Left colon (tissue), 2 donors: ENCODE measurements around the gene SORBS1. TPM values are rescaled to one million over a fixed set of nuclear protein-coding genes. Genes with fewer than 3 reads are reported as not detected.

ENCODE experiments used
- ATAC-seq: fragments of 200-7000 bp; cut with Tn5 transposase; one replicate; pipeline ENCODE4 v1.9.1; 2020; ENCODE audit warnings: mild to moderate bottlenecking, moderate library complexity
- DNase-seq, 2 donors: peaks; one replicate each; pipeline ENCODE4 v3.0.0-alpha.2; 2020
- intact Hi-C, 2 donors: fragments of 100-400 bp; cut with DNase I in 1 of 2; cut with micrococcal nuclease in 1 of 2; formaldehyde crosslinking; loops; one replicate each; pipeline versions ENCODE4 v1.11.2 to v1.14.0; 2022; cut with DNase I, micrococcal nuclease
- total RNA-seq, 2 donors: library from RNA; stranded (reverse); fragmentation: NEBNext Ultra II Directional; extraction: Animal tissue kit (Norgen Biotek cat#: 25700); gene quantifications; one replicate each; pipeline ENCODE4 v1.2.1, GENCODE V29; 2021
- donor health status: DM: no; HTN: no; CAD: no.
- donor health status: DM: yes; HTN: yes; CAD: no.

SORBS1 gene
- total RNA-seq, 2 donors from 2014 or later = 20.6 to 120 TPM

- peak; percentile 32 for ATAC-seq
- intact Hi-C loops = no loop called here
- DNase-seq = no peak
Observed at GRCh38 chr10:95503001-95503400, 58.2 kb downstream of the SORBS1 start.

- intact Hi-C loops = no loop called here
- ATAC-seq (no peak), DNase-seq (no peak)
Observed at GRCh38 chr10:95502377-95502776, 58.8 kb downstream of the SORBS1 start.

GRCh38 chr10:95501203-95502094 lies 59.7 kb downstream of the SORBS1 start:
- no peak for DNase-seq
- intact Hi-C loops = no loop called here
- no peak for ATAC-seq

GRCh38 chr10:95500649-95501048 lies 60.5 kb downstream of the SORBS1 start:
- DNase-seq (no peak), ATAC-seq (no peak)
- intact Hi-C loops = no loop called here

GRCh38 chr10:95500097-95500496 lies 61.1 kb downstream of the SORBS1 start:
- DNase-seq (no peak), ATAC-seq (no peak)
- intact Hi-C loops = no loop called here

- ATAC-seq (no peak), DNase-seq (no peak)
- intact Hi-C loops = no loop called here
Observed at GRCh38 chr10:95499482-95499989, 61.6 kb downstream of the SORBS1 start.

- ATAC-seq (no peak), DNase-seq (no peak)
- intact Hi-C loops = no loop called here
Observed at GRCh38 chr10:95496951-95497350, 64.2 kb downstream of the SORBS1 start.

GRCh38 chr10:95496246-95496911 lies 64.8 kb downstream of the SORBS1 start:
- intact Hi-C loops = no loop called here
- no peak for DNase-seq
- no peak for ATAC-seq

- no peak for ATAC-seq
- DNase-seq = no peak
- intact Hi-C loops = no loop called here
Observed at GRCh38 chr10:95493862-95494261, 67.3 kb downstream of the SORBS1 start.

GRCh38 chr10:95487994-95488393 lies 73.2 kb downstream of the SORBS1 start:
- DNase-seq = no peak
- intact Hi-C loops = no loop called here
- ATAC-seq = no peak

GRCh38 chr10:95485056-95485844 lies 75.9 kb downstream of the SORBS1 start:
- no peak for DNase-seq
- ATAC-seq = peak; percentile 31
- intact Hi-C loops = no loop called here

- ATAC-seq (no peak), DNase-seq (no peak)
- intact Hi-C loops = no loop called here
Observed at GRCh38 chr10:95482501-95483233, 78.5 kb downstream of the SORBS1 start.

- DNase-seq = peak in 1 of 2 donors; percentile 37
- ATAC-seq = peak; percentile 38
- intact Hi-C loops = no loop called here
Observed at GRCh38 chr10:95480901-95481491, 80.2 kb downstream of the SORBS1 start.

GRCh38 chr10:95480102-95480900 lies 80.9 kb downstream of the SORBS1 start:
- intact Hi-C loops = no loop called here
- DNase-seq (no peak), ATAC-seq (peak; percentile 29)

GRCh38 chr10:95478935-95479334 lies 82.2 kb downstream of the SORBS1 start:
- DNase-seq (no peak), ATAC-seq (no peak)
- intact Hi-C loops = no loop called here

GRCh38 chr10:95478185-95478584 lies 83.0 kb downstream of the SORBS1 start:
- intact Hi-C loops = no loop called here
- DNase-seq (no peak), ATAC-seq (no peak)

GRCh38 chr10:95477175-95477520 lies 84.0 kb downstream of the SORBS1 start:
- DNase-seq = no peak
- intact Hi-C loops = no loop called here
- ATAC-seq = no peak
